Stimulated activated CD8-positive, alpha-beta memory T cell treated with anti-CD3 and anti-CD28 coated beads, Interleukin-7, amount 100 ng/mL, for 4 hours (primary cell): ENCODE results near the gene DMBX1.

ENCODE experiments used
- DNase-seq, 2 donors: peaks; one replicate each; pipeline ENCODE4 v3.0.0-alpha.2; 2020; ENCODE audit warnings: low read depth in 2 of 2

Gene DMBX1

GRCh38 chr1:46506470-46507219 lies 17.0 kb downstream of the DMBX1 start:
- no peak for DNase-seq

DNA sequence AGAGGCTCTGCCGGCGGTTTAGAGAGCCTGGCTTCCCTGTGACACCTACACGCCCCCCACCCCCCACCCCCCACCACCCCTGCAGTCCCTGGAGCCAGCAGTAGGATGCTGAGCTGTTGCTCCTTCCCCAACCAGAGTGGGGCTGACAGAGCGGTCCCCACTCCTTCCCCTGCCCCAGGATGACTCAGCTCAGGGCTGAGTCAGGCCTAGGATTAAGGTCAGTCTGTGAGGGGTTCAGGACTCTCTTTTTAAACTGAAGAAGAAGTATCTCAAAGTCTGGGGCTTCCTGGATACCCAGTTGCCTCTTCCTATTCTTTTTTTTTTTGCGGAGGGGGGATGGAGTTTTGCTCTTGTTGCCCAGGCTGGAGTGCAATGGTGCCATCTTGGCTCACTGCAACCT lies 19.1 kb downstream of the DMBX1 start:
- no peak for DNase-seq

- DNase-seq: no peak
Measured at GRCh38 chr1:46510341-46510997, 20.8 kb downstream of the DMBX1 start.

- DNase-seq: no peak
Measured at GRCh38 chr1:46510998-46511365, 21.3 kb downstream of the DMBX1 start.

DNA sequence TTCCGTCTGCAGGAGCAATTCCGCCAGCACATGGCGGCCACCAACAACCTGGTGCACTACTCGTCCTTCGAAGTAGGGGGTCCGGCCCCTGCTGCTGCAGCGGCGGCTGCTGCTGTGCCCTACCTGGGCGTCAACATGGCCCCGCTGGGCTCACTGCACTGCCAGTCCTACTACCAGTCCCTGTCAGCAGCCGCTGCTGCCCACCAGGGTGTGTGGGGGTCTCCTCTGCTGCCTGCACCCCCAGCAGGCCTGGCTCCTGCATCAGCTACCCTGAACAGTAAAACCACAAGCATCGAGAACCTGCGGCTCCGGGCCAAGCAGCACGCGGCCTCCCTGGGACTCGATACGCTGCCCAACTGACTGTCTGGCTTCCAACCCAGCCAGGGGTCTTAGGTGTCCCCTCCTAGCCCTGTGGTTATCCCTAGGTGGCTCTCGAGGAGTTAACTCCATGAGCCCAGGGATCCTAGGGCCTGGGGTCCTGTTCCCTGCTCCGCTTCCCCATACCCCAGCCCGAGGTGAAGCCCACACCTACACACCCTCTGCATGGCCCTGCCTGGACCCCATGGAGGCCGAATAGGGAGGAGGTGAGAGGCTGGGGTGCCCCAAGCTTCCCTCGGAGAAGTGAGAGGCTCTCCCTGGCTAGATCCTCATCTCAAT lies 22.6 kb downstream of the DMBX1 start:
- no peak for DNase-seq

DNA sequence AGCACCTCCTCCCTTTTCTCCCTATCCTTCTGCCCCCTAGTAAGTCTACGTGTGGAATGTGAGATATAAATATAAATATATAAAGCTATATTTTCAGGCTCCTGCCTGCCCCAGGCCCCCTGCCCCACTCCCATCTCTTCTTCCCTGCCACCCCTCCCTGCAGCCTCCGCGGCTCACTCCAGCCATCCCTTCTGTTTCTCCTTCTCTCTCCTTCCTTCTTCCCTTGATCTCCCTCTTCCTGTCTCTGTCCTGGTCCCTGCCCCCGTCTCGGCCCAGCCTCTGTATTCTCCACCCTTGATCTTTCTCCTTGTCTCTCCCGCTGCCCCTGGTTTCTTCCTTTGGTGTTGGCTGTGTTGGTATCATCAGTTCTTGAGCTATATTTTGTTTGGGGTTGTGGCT lies 23.2 kb downstream of the DMBX1 start:
- DNase-seq: no peak

DNA sequence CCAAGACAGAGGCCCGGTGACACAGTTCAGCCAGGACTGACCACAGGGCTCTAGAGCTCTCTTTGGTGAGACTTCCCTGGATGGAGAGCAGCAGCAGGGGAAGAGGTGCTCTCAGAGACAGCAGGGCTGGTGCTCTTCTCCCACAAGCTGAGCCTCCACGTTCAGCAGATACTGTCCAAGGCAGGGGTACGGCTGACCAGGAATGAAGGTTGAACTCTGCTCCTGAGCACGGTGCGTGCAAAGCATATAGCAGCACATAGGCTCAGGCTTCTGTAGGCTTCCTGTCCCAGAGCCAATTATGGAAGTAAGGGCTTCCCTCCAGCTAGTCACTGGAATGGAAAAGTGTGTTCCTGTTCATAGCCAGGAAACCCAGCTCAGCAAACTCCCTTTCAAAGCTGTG lies 23.9 kb downstream of the DMBX1 start:
- DNase-seq: no peak

- no peak for DNase-seq
Measured at GRCh38 chr1:46515576-46515975, 25.9 kb downstream of the DMBX1 start.

DNA sequence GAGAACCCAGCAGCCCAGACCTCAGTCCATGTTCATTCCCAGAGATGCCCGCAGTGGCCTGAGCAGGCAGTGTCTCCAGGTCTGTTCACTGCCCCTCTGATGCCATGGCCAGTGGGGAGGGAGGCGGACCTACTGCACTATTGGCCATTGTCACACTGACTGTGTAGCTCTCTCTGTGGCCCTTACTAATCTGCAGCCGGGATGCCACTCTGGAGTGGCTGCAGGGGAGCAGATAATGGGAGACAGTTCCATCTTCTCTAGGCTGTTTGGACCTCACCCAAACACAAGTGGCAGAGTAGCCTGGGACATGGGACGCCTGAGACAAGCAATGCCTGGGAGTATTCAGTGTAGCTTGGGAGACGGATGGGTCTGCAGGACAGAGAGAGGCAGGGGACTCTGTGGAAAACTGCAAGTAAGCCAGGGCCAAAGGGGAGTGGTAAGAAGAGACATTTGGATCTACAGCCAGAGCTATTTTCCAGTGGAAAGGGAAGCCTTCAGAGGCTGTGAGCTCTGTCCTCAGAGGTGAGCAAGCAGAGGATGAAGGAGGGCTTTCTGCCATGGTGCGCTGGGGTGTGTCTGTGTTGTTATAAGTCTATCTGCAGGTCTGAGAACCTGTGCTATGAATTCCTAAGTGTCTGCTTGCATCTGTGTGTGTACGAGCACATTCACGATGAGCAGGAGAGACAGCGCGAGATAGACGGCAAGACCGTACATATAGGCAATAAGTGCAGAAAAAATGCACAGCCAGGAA lies 26.7 kb downstream of the DMBX1 start:
- DNase-seq: no peak

- no peak for DNase-seq
Measured at GRCh38 chr1:46517010-46517600, 27.5 kb downstream of the DMBX1 start.

DNA sequence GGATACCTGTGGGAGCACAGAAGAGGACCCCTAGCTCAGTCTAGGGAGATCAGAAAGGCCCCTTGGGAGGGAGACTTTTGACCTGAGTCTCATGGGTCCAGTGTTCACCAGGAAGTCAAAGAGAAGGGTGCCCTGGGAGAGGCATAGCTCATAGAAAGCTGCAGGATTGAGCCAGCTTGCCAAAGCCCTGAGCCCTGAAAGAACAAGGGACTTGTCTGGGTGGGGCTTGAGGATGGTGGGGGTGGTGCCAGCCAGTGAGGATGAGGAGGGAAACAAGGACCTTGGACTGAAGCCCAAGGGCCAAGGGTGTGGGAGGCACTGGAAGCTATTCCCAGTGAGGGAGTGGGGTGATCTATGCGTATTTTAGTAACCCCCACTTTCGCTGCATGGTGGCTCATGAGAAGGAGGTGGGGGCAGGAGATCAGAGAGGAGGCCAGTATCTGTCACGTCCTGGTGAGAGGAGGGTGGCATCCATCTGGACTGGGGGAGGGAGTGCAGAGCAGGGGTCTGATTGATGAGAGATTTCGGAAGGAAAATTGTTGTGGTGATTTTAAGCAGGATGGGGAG lies 28.4 kb downstream of the DMBX1 start:
- DNase-seq: no peak

- DNase-seq: no peak
Measured at GRCh38 chr1:46519209-46519608, 29.6 kb downstream of the DMBX1 start.

DNA sequence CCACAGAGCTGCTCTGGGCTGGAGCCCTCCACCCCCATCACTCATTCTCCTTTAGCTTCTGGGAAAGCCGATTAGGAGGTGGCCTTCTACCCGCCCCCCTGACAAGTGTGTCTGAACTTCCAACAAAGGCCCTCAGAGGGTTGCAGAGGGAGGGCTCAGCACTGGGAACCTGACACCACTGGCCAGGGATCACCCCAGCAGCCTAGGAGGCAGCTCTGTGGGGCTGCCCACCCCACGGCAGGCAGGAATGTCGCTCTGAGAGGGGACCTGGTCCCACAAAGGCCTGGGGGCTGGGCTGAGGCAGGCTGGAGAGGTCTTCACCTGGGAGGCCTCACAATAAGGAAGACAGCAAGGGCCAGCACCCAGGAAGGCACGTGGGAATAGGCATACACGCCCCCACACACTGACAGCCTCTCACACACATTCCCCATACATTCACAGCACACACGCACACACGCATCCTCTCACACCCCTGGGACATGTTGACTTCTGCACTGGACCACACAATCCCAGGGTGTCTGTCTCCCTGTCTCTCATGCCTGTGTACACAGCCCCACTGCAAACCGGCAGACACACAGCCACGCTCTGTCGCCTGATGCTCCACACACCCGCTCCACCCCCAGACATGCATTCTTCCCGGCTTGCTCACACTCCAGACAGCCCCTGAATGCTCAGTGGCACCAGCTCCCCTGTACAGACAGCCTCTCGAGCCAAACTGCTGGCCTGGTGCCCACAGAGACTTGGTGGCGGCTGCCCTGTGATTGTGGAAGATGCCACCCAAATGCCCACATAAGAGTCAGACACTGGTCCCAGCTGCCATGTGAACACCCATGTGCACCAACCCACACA lies 30.7 kb downstream of the DMBX1 start:
- no peak for DNase-seq

GRCh38 chr1:46521414-46521813 lies 31.8 kb downstream of the DMBX1 start:
- DNase-seq: no peak

GRCh38 chr1:46522184-46522968 lies 32.7 kb downstream of the DMBX1 start:
- peak in 1 of 2 donors; percentile 15 for DNase-seq

- no peak for DNase-seq
Measured at GRCh38 chr1:46522969-46523320, 33.3 kb downstream of the DMBX1 start.

DNA sequence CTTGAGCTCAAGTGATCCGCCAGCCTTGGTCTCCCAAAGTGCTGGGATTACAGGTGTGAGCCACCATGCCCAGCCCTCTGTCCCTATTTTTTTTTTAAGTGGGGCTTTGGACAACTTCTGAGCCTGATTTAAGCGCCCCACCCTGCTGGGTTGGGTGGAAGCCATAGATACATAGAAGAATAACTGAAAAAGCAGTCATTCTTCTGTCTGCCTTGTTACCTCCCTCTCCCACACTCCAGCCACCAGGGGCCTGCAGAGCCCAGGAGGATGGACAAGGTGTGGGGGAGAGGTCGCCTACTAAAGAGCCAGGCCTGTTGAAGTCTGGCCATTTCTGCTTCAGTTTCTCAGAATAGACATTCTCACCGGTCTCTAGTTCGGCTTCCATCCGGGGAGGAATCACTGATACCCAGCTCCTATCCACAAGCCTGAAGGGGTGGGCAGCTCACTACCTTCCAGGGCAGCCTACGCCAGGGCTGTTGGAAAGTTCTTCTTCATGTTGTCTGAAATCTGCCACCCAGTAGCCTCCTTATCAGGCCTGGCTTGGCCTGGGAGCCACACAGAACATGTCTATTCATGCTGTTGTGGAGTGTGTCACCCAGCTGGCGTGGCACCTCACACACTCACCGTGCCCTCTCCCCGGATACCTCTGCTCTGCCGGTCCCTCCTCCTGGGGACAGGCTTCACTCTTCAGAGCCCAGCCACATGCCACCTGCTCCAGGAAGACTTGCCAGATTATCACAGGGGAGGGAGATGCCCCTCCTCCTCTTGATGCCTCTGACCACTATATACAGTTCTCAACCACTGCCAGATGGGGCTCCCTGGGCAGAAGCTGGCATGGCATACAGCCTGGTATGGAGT lies 34.1 kb downstream of the DMBX1 start:
- no peak for DNase-seq

DNA sequence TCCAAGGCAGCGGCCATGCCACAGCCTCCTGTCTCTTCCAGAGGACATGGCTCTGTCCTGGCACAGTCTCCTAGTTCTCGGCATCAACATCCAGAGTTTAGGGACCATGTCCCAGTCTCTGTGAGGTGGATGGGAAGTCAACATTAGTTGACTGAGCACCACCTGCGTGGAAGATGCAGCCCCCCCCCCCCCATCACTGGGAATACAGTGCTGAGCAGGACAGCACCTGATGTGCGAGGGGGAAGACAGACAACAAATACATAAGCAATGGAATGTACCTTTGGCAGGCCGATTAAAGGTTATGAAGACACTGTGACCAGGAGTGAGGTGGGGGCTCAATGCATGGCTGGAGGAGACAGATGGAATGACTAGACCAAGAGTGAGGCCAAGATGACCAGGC lies 35.2 kb downstream of the DMBX1 start:
- no peak for DNase-seq
